PC-9 (cell line): ENCODE measurements around the gene TGFBR2.

Experiments
- EZH2 ChIP-seq: fragments of 200-600 bp; sonication (generic); IDR thresholded peaks from 2 replicates; pipeline ENCODE4 v1.8.0; 2017; ENCODE audit warnings: antibody characterized with exemption, low read depth
- TF ChIP-seq, protein P1 (sequence below): fragments of 200-600 bp; sonication (generic); conservative IDR thresholded peaks from 2 replicates; pipeline ENCODE4 v1.6.1; 2017; ENCODE audit warnings: mixed run types, antibody characterized with exemption, mild to moderate bottlenecking, moderate library complexity

- TF ChIP-seq, protein P1, sequence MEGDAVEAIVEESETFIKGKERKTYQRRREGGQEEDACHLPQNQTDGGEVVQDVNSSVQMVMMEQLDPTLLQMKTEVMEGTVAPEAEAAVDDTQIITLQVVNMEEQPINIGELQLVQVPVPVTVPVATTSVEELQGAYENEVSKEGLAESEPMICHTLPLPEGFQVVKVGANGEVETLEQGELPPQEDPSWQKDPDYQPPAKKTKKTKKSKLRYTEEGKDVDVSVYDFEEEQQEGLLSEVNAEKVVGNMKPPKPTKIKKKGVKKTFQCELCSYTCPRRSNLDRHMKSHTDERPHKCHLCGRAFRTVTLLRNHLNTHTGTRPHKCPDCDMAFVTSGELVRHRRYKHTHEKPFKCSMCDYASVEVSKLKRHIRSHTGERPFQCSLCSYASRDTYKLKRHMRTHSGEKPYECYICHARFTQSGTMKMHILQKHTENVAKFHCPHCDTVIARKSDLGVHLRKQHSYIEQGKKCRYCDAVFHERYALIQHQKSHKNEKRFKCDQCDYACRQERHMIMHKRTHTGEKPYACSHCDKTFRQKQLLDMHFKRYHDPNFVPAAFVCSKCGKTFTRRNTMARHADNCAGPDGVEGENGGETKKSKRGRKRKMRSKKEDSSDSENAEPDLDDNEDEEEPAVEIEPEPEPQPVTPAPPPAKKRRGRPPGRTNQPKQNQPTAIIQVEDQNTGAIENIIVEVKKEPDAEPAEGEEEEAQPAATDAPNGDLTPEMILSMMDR: no peak
- TF ChIP-seq EZH2: no peak
These were observed 25.0 kb downstream of the TGFBR2 start for GRCh38 chr3:30631243-30631904.
